PC-3 (cell line): ENCODE results near the gene HARBI1. TPM values are rescaled to one million over a fixed set of nuclear protein-coding genes. Genes with fewer than 3 reads are reported as not detected.
"Not testable (repeated sequence)": the region's sequence is repeated elsewhere in the genome, so short reads cannot be mapped to it uniquely, and the experiment has no call there.

Experiments used
- ATAC-seq: fragments of 200-7000 bp; cut with Tn5 transposase; 2 replicates; pipeline ENCODE4 v1.9.1; 2020; ENCODE audit warnings: mild to moderate bottlenecking, moderate library complexity
- BruUV-seq: library from RNA; stranded (reverse); fragments of 400-500 nt; replicated peaks from 2 replicates; lab custom pipeline; 2021; lab: Mats Ljungman, UMichigan
- CTCF ChIA-PET: fragments of 300-600 bp; sonication (Branson Sonifier 250); formaldehyde crosslinking; loops from one replicate; lab custom pipeline; 2022; ENCODE audit warnings: antibody characterized with exemption; lab: Charles Lee
- POLR2A ChIA-PET: fragments of 300-600 bp; sonication (Branson Sonifier 250); formaldehyde crosslinking; loops from one replicate; lab custom pipeline; 2022; ENCODE audit warnings: antibody characterized with exemption; ENCODE audit not compliant: unreplicated experiment; lab: Charles Lee
- DNase-seq: peaks from one replicate; pipeline ENCODE4 v3.0.0-alpha.2; 2015
- H2AFZ ChIP-seq: fragments of 300-600 bp; sonication (generic); 2 replicates; pipeline ENCODE4 v1.6.0; 2016; ENCODE audit warnings: antibody characterized with exemption, low read length
- H3F3A ChIP-seq: fragments of 300-600 bp; sonication (generic); one replicate; pipeline ENCODE4 v1.6.0; 2017; ENCODE audit warnings: antibody characterized with exemption, low read length, control low read depth, mild to moderate bottlenecking; ENCODE audit not compliant: unreplicated experiment
- H3K27ac ChIP-seq: fragments of 300-600 bp; sonication (generic); 2 replicates; pipeline ENCODE4 v1.5.1; 2016; ENCODE audit warnings: mild to moderate bottlenecking, low read length
- H3K27me3 ChIP-seq: fragments of 300-600 bp; sonication (generic); 2 replicates; pipeline ENCODE4 v1.6.1; 2016; ENCODE audit warnings: low read length, mixed read lengths
- H3K36me3 ChIP-seq: fragments of 300-600 bp; sonication (generic); 2 replicates; pipeline ENCODE4 v1.6.1; 2016; ENCODE audit warnings: low read depth, mixed run types, low read length, mixed read lengths
- H3K4me1 ChIP-seq: fragments of 300-600 bp; sonication (generic); 2 replicates; pipeline ENCODE4 v1.5.1; 2016; ENCODE audit warnings: low read length; ENCODE audit not compliant: insufficient read depth
- H3K4me2 ChIP-seq: fragments of 300-600 bp; sonication (generic); 2 replicates; pipeline ENCODE4 v1.6.0; 2016; ENCODE audit warnings: low read length
- H3K4me3 ChIP-seq: fragments of 300-600 bp; sonication (generic); 2 replicates; pipeline ENCODE4 v1.5.1; 2016; ENCODE audit warnings: mild to moderate bottlenecking, low read length, mixed read lengths
- H3K79me2 ChIP-seq: fragments of 300-600 bp; sonication (generic); 2 replicates; pipeline ENCODE4 v1.6.1; 2017; ENCODE audit warnings: low read length, mixed read lengths
- H3K9ac ChIP-seq: fragments of 300-600 bp; sonication (generic); 2 replicates; pipeline ENCODE4 v1.6.0; 2016; ENCODE audit warnings: mild to moderate bottlenecking, low read length
- H3K9me2 ChIP-seq: fragments of 300-600 bp; sonication (generic); replicated peaks from 2 replicates; pipeline ENCODE4 v1.6.1; 2016; ENCODE audit warnings: mixed run types, low read length, mixed read lengths
- H3K9me3 ChIP-seq: fragments of 300-600 bp; sonication (generic); 2 replicates; pipeline ENCODE4 v1.6.1; 2016; ENCODE audit warnings: low read length, mixed read lengths
- H4K20me1 ChIP-seq: fragments of 300-600 bp; sonication (generic); 2 replicates; pipeline ENCODE4 v1.6.1; 2016; ENCODE audit warnings: low read length, mixed read lengths
- EZH2 ChIP-seq: fragments of 300-600 bp; sonication (generic); IDR thresholded peaks from one replicate; pipeline ENCODE4 v1.6.1; 2017; ENCODE audit warnings: antibody characterized with exemption, mild to moderate bottlenecking, low read length; ENCODE audit not compliant: unreplicated experiment
- EZH2phosphoT487 ChIP-seq: fragments of 300-600 bp; sonication (generic); IDR thresholded peaks from 2 replicates; pipeline ENCODE4 v1.6.1; 2018; ENCODE audit warnings: mild to moderate bottlenecking, antibody characterized with exemption, low read length, borderline replicate concordance
- intact Hi-C: fragments of 100-400 bp; cut with micrococcal nuclease; formaldehyde crosslinking; loops from 2 replicates; pipeline ENCODE4 v1.9.0; 2023
- total RNA-seq: library from RNA; depleted of rRNA; stranded (reverse); fragments of >200 nt; gene quantifications from 2 replicates; pipeline ENCODE4 v1.2.3, GENCODE V29; 2014
- TF ChIP-seq, protein P1 (sequence below): fragments of 300-600 bp; sonication (generic); conservative IDR thresholded peaks from 2 replicates; pipeline ENCODE4 v1.5.1; 2017; ENCODE audit warnings: antibody characterized with exemption, low read depth, mild to moderate bottlenecking, low read length

HARBI1 gene
- total RNA-seq, 1 experiment from 2014 or later = 1.7 TPM

DNA sequence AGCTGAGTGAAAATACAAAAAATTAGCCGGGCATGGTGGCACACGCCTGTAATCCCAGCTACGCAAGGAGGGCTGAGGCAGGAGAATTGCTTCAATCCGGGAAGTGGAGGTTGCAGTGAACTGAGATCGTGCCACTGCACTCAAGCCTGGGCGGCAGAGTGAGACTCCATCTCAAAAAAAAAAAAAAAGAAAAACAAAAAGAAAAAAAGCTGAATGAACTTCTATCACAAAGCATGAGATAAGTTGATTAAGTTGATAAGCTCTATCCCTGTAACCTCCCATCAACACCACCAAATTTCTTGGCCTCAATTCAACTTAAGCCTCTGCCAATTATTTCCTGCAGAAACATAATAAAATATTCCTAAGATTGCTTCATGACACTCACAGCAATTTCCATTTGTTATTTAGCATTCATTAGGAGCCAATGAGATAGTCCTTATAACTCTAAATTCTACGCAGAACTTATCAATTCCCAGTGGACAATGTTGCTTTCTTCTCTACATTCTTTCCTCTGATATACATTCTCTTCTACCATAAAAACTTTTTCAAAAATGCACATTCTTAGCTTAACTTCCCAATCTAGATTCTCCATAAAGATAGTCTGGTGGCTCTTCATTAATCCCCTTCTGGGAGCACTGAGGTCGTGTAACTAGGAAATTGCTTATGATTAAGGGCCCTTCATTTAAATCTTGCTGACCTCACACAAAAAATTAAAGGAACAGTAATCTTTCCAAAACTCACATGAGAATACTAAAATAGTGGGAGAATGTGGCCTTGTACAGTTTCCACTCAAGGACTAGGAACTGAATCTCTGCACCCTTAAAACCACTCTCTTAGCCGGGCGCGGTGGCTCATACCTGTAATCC lies 26.1 kb downstream of the HARBI1 start:
- no peak overlapping the region for H3K27ac ChIP-seq
- peaks cover 77% of the 10 kb centered on the region for H3K79me2 ChIP-seq
- peaks cover 19% of the 10 kb centered on the region for H3K4me1 ChIP-seq
- ChIA-PET POLR2A (interaction anchor here (0.6 kb wide), 1 partner anchor 145 kb away, joined by 5 read pairs; no protein-coding TSS in a partner anchor), CTCF (no interaction called here)
- no peaks in the 10 kb centered on the region for H3F3A ChIP-seq
- H3K4me2 ChIP-seq = peak overlapping the region; percentile 59; the same call in 1 of the 2 replicates
- intact Hi-C loops = no loop called here
- H3K9me2 ChIP-seq = no peaks in the 10 kb centered on the region
- DNase-seq (no peak), ATAC-seq (no peak)
- H3K9ac ChIP-seq = no peak overlapping the region
- 0 out of 2 replicates have a peak, but pooled peaks cover 12% of the 10 kb centered on the region for H4K20me1 ChIP-seq
- H3K4me3 ChIP-seq = no peak overlapping the region
- H3K27me3 ChIP-seq = no peaks in the 10 kb centered on the region
- TSS peak; percentile 11 for BruUV-seq
- H3K36me3 ChIP-seq = no peaks in the 10 kb centered on the region
- no peak overlapping the region for H2AFZ ChIP-seq
- H3K9me3 ChIP-seq = no peaks in the 10 kb centered on the region
- TF ChIP-seq EZH2 (no peak), EZH2phosphoT487 (no peak)
- TF ChIP-seq, protein P1, sequence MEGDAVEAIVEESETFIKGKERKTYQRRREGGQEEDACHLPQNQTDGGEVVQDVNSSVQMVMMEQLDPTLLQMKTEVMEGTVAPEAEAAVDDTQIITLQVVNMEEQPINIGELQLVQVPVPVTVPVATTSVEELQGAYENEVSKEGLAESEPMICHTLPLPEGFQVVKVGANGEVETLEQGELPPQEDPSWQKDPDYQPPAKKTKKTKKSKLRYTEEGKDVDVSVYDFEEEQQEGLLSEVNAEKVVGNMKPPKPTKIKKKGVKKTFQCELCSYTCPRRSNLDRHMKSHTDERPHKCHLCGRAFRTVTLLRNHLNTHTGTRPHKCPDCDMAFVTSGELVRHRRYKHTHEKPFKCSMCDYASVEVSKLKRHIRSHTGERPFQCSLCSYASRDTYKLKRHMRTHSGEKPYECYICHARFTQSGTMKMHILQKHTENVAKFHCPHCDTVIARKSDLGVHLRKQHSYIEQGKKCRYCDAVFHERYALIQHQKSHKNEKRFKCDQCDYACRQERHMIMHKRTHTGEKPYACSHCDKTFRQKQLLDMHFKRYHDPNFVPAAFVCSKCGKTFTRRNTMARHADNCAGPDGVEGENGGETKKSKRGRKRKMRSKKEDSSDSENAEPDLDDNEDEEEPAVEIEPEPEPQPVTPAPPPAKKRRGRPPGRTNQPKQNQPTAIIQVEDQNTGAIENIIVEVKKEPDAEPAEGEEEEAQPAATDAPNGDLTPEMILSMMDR = no peak

DNA sequence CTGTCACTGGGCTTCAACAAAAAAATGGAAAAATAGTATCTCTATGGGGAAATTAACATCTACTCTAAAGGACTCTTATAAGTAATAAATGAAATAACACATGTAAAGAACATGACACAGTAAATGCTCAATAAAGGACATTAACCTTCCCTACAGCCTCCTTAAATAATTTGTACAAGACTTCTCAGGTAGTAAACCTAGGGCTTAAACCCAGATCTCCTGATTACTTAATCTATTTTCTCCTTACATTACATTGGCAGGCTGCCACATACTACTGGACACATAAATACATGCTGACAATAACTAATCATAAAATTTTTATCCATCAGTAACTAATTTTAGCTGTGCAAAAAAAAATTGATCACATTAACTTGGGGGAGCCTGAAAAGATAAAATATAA lies 28.1 kb downstream of the HARBI1 start:
- intact Hi-C loops = no loop called here
- Histone ChIP-seq H3K27me3 (no peaks in the 10 kb centered on the region), H3K4me1 (peaks cover 13% of the 10 kb centered on the region), H3K36me3 (no peaks in the 10 kb centered on the region), H2AFZ (no peak overlapping the region), H3K9ac (no peak overlapping the region), H4K20me1 (0 out of 2 replicates have a peak, but pooled peaks cover 12% of the 10 kb centered on the region), H3K27ac (no peak overlapping the region), H3K4me2 (no peak overlapping the region), H3K9me3 (no peaks in the 10 kb centered on the region), H3K4me3 (no peak overlapping the region), H3K79me2 (peaks cover 85% of the 10 kb centered on the region), H3F3A (no peaks in the 10 kb centered on the region), H3K9me2 (no peaks in the 10 kb centered on the region)
- POLR2A ChIA-PET = no interaction called here
- CTCF ChIA-PET = no interaction called here
- BruUV-seq = no TSS peak
- DNase-seq (no peak), ATAC-seq (no peak)
- TF ChIP-seq EZH2phosphoT487 (no peak), EZH2 (no peak)
- TF ChIP-seq, protein P1 = no peak

DNA sequence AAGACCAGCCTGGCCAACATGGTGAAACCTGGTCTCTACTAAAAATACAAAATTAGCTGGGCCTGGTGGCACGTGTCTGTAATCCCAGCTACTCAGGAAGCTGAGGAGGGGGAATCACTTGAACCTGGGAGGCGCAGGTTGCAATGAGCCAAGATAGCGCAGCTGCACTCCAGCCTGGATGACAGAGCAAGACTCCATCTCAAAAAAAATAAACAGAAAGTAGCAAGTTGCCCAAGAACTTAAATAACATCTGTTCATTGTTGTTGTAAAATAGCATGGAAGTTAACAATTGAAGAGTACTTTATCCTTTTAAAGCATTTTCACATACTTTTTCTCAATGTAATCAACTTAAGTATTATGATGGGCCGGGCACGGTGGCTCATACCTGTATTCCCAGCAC lies 28.9 kb downstream of the HARBI1 start:
- no peaks in the 10 kb centered on the region for H3K9me3 ChIP-seq

DNA sequence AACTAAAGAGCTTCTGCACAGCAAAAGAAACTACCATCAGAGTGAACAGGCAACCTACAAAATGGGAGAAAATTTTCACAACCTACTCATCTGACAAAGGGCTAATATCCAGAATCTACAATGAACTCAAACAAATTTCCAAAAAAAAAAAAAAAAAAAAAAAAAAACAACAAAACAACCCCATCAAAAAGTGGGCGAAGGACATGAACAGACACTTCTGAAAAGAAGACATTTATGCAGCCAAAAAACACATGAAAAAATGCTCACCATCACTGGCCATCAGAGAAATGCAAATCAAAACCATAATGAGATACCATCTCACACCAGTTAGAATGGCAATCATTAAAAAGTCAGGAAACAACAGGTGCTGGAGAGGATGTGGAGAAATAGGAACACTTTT lies 33.5 kb downstream of the HARBI1 start:
- H3K9me3 ChIP-seq, POLR2A ChIA-PET, H3K36me3 ChIP-seq, ATAC-seq, DNase-seq, H2AFZ ChIP-seq, intact Hi-C loops, H3K4me1 ChIP-seq, H3K9me2 ChIP-seq, H3K9ac ChIP-seq, CTCF ChIA-PET, BruUV-seq, H3F3A ChIP-seq, H3K4me2 ChIP-seq, H3K27ac ChIP-seq, H4K20me1 ChIP-seq, H3K4me3 ChIP-seq, H3K27me3 ChIP-seq: not testable (repeated sequence)
- H3K79me2 ChIP-seq = peaks cover 66% of the 10 kb centered on the region

More for the DNA sequence above, 28.9 kb downstream of the HARBI1 start:
- H3K27ac ChIP-seq = no peak overlapping the region
- 0 out of 2 replicates have a peak, but pooled peaks cover 12% of the 10 kb centered on the region for H4K20me1 ChIP-seq
- H3K4me2 ChIP-seq = no peak overlapping the region
- no TSS peak for BruUV-seq
- no peaks in the 10 kb centered on the region for H3K27me3 ChIP-seq
- DNase-seq (no peak), ATAC-seq (no peak)
- no peak overlapping the region for H2AFZ ChIP-seq
- intact Hi-C loops = no loop called here
- peaks cover 78% of the 10 kb centered on the region for H3K79me2 ChIP-seq
- no peaks in the 10 kb centered on the region for H3K36me3 ChIP-seq
- H3K9me2 ChIP-seq = no peaks in the 10 kb centered on the region
- H3K4me1 ChIP-seq = peaks cover 13% of the 10 kb centered on the region
- no peak overlapping the region for H3K4me3 ChIP-seq
- POLR2A ChIA-PET = no interaction called here
- CTCF ChIA-PET = no interaction called here
- H3F3A ChIP-seq = no peaks in the 10 kb centered on the region
- no peak overlapping the region for H3K9ac ChIP-seq
- no peak for TF ChIP-seq EZH2
- TF ChIP-seq EZH2phosphoT487 = no peak
- TF ChIP-seq, protein P1 = no peak
